SKM-1 treated with dmso at 0.1 percent for 144 hours (cell line): Measurements from ENCODE around the gene SNCB.
A peak's percentile ranks its signal among the peaks of the same experiment; 100 is the strongest.

Source experiments
- DNase-seq: peaks from one replicate; lab custom pipeline; 2025; ENCODE audit not compliant: unreplicated experiment; lab: John Stamatoyannopoulos, UW

SNCB gene

GRCh38 chr5:176625512-176625911 lies 4.8 kb downstream of the SNCB start:
- DNase-seq = no peak

GRCh38 chr5:176624938-176625337 lies 5.4 kb downstream of the SNCB start:
- DNase-seq = no peak

- DNase-seq = no peak
These were observed 6.2 kb downstream of the SNCB start for GRCh38 chr5:176624142-176624541.

GRCh38 chr5:176621661-176622079 lies 8.7 kb downstream of the SNCB start:
- DNase-seq = no peak

- DNase-seq = no peak
These were observed 9.9 kb downstream of the SNCB start for GRCh38 chr5:176620333-176620981.

- DNase-seq = no peak
These were observed 10.6 kb downstream of the SNCB start for GRCh38 chr5:176619569-176620332.

- peak; percentile 31 for DNase-seq
These were observed 11.1 kb downstream of the SNCB start for GRCh38 chr5:176619203-176619568.

- no peak for DNase-seq
These were observed 11.6 kb downstream of the SNCB start for GRCh38 chr5:176618783-176619182.

GRCh38 chr5:176616511-176616910 lies 13.8 kb downstream of the SNCB start:
- no peak for DNase-seq

- DNase-seq = no peak
These were observed 15.4 kb downstream of the SNCB start for GRCh38 chr5:176614805-176615478.

- DNase-seq = no peak
These were observed 17.5 kb downstream of the SNCB start for GRCh38 chr5:176612855-176613254.

GRCh38 chr5:176612008-176612407 lies 18.3 kb downstream of the SNCB start:
- no peak for DNase-seq

- peak; percentile 25 for DNase-seq
These were observed 18.9 kb downstream of the SNCB start for GRCh38 chr5:176611435-176611834.

- no peak for DNase-seq
These were observed 19.9 kb downstream of the SNCB start for GRCh38 chr5:176610435-176610773.

GRCh38 chr5:176609724-176610434 lies 20.5 kb downstream of the SNCB start, which contains the start of gene GPRIN1:
TSS of gene GPRIN1 (minus strand) at chr5:176610156. CDS start at chr5:176599834, 10,322 bp downstream.
- DNase-seq = peak; percentile 30

GRCh38 chr5:176608937-176609723 lies 21.2 kb downstream of the SNCB start:
- no peak for DNase-seq

GRCh38 chr5:176608142-176608705 lies 22.1 kb downstream of the SNCB start:
- no peak for DNase-seq

GRCh38 chr5:176606875-176607274 lies 23.5 kb downstream of the SNCB start:
- no peak for DNase-seq

GRCh38 chr5:176606032-176606431 lies 24.3 kb downstream of the SNCB start:
- DNase-seq = no peak

GRCh38 chr5:176603091-176603490 lies 27.2 kb downstream of the SNCB start:
- DNase-seq = no peak
